Activated CD4-positive, alpha-beta T cell treated with anti-CD3 and anti-CD28 coated beads, Interleukin-2, amount 10 ng/mL, durations not matched to agents 7 days and 5 days (primary cell): ENCODE results near the gene CCDC178. TPM values are rescaled to one million over a fixed set of nuclear protein-coding genes. Genes with fewer than 3 reads are reported as not detected.
"Not testable (repeated sequence)": the region's sequence is repeated elsewhere in the genome, so short reads cannot be mapped to it uniquely, and the experiment has no call there.

Source experiments
- CTCF ChIA-PET: fragments of 350-600 bp; sonication (Branson Sonifier 250); formaldehyde crosslinking; loops from one replicate; lab custom pipeline; 2021; ENCODE audit warnings: antibody characterized with exemption; lab: Charles Lee
- POLR2A ChIA-PET: fragments of 350-600 bp; sonication (Branson Sonifier 250); formaldehyde crosslinking; loops from one replicate; lab custom pipeline; 2021; ENCODE audit warnings: antibody characterized with exemption; lab: Charles Lee
- DNase-seq: peaks from one replicate; pipeline ENCODE4 v3.0.0-alpha.2; 2020
- H3K27ac Mint-ChIP-seq: one replicate; pipeline ENCODE4 v1.8.0; 2021; ENCODE audit warnings: mild to moderate bottlenecking, moderate library complexity, mixed read lengths
- H3K27me3 Mint-ChIP-seq: one replicate; pipeline ENCODE4 v1.8.0; 2021; ENCODE audit warnings: mixed read lengths
- H3K36me3 Mint-ChIP-seq: one replicate; pipeline ENCODE4 v1.8.0; 2021; ENCODE audit warnings: low read depth, mixed read lengths
- H3K4me1 Mint-ChIP-seq: one replicate; pipeline ENCODE4 v1.8.0; 2021; ENCODE audit warnings: mixed read lengths
- H3K4me3 Mint-ChIP-seq: one replicate; pipeline ENCODE4 v1.8.0; 2021; ENCODE audit warnings: mild to moderate bottlenecking, moderate library complexity, mixed read lengths
- H3K9me3 Mint-ChIP-seq: one replicate; pipeline ENCODE4 v1.8.0; 2021; ENCODE audit warnings: mixed read lengths
- total RNA-seq, 2 experiments: library from RNA; stranded (reverse); gene quantifications; one replicate each; pipeline ENCODE4 v1.2.3, GENCODE V29; 2021

CCDC178 gene
- total RNA-seq, 2 experiments from 2014 or later = not detected

DNA sequence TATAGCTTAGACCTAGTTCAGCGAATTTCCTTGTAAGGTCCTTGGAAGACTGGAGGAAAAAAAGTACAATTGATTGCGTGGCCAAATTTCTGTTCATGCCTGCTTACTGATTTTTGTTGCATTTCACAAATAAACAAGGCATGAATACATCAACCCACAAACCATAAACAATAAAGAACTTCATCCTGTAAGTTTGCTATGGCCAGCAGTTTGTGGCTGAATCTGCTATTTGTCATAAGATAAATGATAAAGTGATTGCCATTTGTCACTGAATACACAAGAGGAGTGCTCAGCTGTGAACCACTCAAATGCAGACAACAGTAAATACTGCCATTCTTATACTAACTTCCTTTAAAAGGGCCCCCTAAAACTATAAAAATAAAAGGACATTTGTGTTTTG is 259.5 kb downstream of the CCDC178 start:
- no peaks in the 10 kb centered on the region for H3K36me3 Mint-ChIP-seq
- no peak overlapping the region for H3K4me3 Mint-ChIP-seq
- H3K9me3 Mint-ChIP-seq = no peaks in the 10 kb centered on the region
- ChIA-PET CTCF (no interaction called here), POLR2A (no interaction called here)
- no peak overlapping the region for H3K27ac Mint-ChIP-seq
- no peaks in the 10 kb centered on the region for H3K27me3 Mint-ChIP-seq
- DNase-seq = no peak
- H3K4me1 Mint-ChIP-seq = no peaks in the 10 kb centered on the region

DNA sequence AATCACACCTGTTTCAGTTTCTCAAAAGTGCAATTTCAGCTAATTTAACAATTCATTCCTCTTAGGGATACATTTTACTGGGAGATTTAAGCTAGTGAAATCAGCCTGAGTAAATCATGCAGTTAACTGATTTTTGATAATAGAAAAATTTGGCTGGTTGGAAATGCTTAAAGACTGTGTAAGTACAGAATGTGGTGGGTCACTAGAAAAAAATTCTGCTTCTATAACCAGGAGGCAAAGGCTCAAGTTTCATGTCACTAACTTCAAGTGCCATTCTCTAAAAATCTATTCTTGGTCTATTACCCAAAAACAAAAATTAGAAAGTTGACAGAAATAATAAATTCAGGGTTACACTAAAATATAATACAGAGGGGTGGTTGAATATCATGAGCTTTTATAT is 271.3 kb downstream of the CCDC178 start:
- Mint-ChIP-seq H3K27me3 (no peaks in the 10 kb centered on the region), H3K27ac (no peak overlapping the region), H3K4me3 (no peak overlapping the region), H3K36me3 (no peaks in the 10 kb centered on the region), H3K9me3 (peaks cover 2% of the 10 kb centered on the region), H3K4me1 (no peaks in the 10 kb centered on the region)
- DNase-seq = no peak
- POLR2A ChIA-PET = no interaction called here
- CTCF ChIA-PET = no interaction called here

DNA sequence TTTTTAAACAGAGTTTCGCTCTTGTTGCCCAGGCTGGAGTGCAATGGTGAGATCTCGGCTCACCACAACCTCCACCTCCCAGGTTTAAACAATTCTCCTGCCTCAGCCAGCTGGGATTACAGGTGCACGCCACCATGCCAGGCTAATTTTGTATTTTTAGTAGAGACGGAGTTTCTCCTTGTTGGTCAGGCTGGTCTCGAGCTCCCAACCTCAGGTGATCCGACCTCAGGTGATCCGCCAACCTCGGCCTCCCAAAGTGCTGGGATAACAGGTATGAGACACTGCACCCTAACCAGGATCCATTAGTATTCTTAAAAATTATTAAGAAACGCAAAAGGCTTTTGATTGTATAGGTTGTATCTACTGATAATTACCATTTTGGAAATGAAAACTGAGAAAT is 276.4 kb downstream of the CCDC178 start:
- H3K27ac Mint-ChIP-seq, H3K4me3 Mint-ChIP-seq, H3K4me1 Mint-ChIP-seq, H3K9me3 Mint-ChIP-seq, DNase-seq, POLR2A ChIA-PET, H3K27me3 Mint-ChIP-seq, H3K36me3 Mint-ChIP-seq, CTCF ChIA-PET: not testable (repeated sequence)

DNA sequence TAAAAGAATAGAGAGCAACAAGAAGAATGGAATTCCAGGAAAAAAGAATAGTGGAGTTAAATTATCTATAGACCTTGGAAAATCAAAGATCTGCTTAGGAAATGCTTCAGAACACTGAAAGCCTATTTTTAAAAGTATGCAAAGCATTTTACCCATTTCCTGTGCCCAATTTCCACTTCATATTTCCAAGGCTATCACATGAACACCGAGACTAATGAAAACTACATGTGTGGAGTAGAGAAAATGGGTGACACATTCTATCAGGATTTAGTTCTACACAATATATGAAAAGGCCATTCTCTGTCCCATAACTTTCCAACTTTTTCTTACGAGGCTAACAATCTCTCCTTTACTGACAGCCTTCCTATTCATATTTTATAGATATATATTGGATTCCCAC is 279.4 kb downstream of the CCDC178 start:
- Mint-ChIP-seq H3K4me3 (no peak overlapping the region), H3K4me1 (no peaks in the 10 kb centered on the region), H3K36me3 (no peaks in the 10 kb centered on the region), H3K27me3 (no peaks in the 10 kb centered on the region), H3K9me3 (peaks cover 6% of the 10 kb centered on the region), H3K27ac (no peak overlapping the region)
- ChIA-PET POLR2A (no interaction called here), CTCF (no interaction called here)
- no peak for DNase-seq

DNA sequence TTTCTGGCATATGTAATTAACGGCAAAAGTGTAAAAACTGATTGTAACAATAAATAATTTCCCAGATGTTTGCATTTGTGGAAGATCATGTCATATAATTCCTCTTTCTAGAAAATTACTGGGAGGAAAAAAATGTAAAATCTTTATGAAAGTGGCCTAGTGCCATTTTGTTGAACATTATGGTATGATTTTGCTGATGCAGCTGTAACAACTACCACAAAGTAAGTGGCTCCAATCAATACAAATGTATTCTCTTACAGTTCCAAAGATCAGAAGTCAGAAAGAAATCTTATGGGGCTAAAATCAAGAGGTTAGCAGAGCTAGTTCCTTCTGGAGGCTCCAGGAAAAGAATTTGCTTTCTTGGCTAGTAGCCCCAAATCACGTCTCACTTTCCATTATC is 281.4 kb downstream of the CCDC178 start:
- no peak overlapping the region for H3K4me3 Mint-ChIP-seq
- peaks cover 6% of the 10 kb centered on the region for H3K9me3 Mint-ChIP-seq
- no peaks in the 10 kb centered on the region for H3K4me1 Mint-ChIP-seq
- no peak for DNase-seq
- POLR2A ChIA-PET = no interaction called here
- no peaks in the 10 kb centered on the region for H3K36me3 Mint-ChIP-seq
- H3K27ac Mint-ChIP-seq = no peak overlapping the region
- CTCF ChIA-PET = no interaction called here
- no peaks in the 10 kb centered on the region for H3K27me3 Mint-ChIP-seq

DNA sequence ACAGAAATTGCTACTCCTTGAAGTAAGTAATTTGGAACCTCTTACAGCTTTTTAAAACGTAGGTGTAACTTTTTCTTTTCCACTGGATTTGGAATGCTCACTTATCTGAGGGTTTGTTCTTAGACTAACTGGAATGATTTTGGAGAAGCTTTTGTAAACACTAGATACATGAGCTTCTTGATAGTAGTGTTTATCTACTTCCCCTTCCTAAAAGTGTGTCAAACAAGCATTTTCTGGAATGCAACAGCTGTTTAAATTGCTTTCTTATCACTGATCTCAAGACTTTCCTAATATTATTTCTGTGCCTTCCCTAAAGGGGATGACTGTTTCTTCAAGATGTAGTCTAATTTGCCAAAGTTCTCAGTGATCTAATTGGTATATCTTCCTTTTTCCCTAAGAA is 282.6 kb downstream of the CCDC178 start:
- no peak overlapping the region for H3K4me3 Mint-ChIP-seq
- DNase-seq = no peak
- POLR2A ChIA-PET = no interaction called here
- H3K27me3 Mint-ChIP-seq = no peaks in the 10 kb centered on the region
- peaks cover 5% of the 10 kb centered on the region for H3K9me3 Mint-ChIP-seq
- CTCF ChIA-PET = no interaction called here
- no peaks in the 10 kb centered on the region for H3K4me1 Mint-ChIP-seq
- no peaks in the 10 kb centered on the region for H3K36me3 Mint-ChIP-seq
- no peak overlapping the region for H3K27ac Mint-ChIP-seq

DNA sequence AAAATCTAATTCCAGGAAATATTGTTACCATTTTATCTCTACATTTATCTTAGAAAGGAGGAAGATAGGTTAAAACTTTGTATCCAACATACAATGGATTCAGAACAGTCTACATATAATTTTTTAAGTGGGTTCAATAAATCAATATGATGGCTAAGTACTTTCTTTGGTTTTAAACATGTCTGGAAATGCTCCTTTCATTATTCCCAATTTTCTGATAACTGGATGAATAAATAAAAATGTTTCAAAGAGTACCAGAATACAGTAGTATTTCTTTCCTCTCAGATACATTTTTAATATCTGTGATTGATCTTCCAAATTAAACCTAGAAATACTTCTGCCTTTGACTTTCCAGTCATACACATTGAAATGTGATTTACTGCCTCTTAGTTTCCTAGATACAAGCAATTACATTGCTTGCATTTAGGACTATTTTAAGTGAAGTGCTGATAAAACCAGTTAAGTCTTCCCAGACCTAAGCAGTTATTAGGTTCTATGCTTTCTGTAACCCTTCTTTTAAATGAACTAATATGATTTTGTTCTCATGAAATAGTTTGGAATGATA is 283.5 kb downstream of the CCDC178 start:
- no peak for DNase-seq

DNA sequence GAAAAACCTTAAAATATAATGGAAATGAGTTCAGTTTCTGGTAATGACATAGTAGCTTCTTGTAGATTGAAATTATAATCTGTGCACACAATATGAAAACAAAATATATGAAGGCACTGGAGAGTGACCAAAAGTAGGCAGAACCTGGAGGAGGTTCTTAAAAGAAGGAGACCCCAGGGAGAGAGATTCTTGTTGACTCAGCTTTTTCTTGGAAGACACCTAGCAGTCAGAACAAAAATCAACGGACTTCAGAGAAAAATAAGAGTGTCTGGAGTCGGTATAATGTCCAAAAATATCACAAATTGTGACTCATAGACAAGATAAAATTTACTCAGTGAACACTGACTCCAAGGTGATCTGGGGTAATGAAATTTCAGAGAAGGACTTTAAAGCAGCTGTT is 286.5 kb downstream of the CCDC178 start:
- CTCF ChIA-PET = no interaction called here
- Mint-ChIP-seq H3K36me3 (no peaks in the 10 kb centered on the region), H3K4me3 (no peak overlapping the region), H3K4me1 (no peaks in the 10 kb centered on the region), H3K27ac (no peak overlapping the region), H3K27me3 (no peaks in the 10 kb centered on the region), H3K9me3 (peaks cover 3% of the 10 kb centered on the region)
- POLR2A ChIA-PET = no interaction called here
- DNase-seq = no peak

More for the DNA sequence above, 283.5 kb downstream of the CCDC178 start:
- CTCF ChIA-PET = no interaction called here
- Mint-ChIP-seq H3K27ac (no peak overlapping the region), H3K36me3 (no peaks in the 10 kb centered on the region), H3K4me3 (no peak overlapping the region), H3K9me3 (no peaks in the 10 kb centered on the region), H3K27me3 (no peaks in the 10 kb centered on the region), H3K4me1 (no peaks in the 10 kb centered on the region)
- POLR2A ChIA-PET = no interaction called here

DNA sequence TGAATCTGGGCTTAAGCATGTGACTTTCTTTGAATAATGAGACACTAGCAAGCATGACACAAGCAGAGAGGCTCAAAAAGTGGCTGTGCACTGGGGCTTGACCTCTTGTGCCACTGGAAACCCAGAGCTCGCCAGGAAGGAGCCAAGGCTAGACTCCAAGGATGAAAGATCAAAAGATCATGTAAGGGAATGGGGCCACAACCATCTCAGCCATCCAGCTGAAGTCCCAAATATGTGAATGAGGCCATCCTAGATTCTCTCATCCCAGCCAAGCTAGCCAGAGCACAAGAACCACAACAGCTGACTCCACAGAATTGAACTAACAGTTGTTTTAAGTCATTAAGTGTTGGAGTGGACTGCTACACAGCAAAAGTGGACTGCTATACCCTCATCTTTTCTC is 288.1 kb downstream of the CCDC178 start:
- H3K36me3 Mint-ChIP-seq = no peaks in the 10 kb centered on the region
- no peaks in the 10 kb centered on the region for H3K27me3 Mint-ChIP-seq
- no peak overlapping the region for H3K27ac Mint-ChIP-seq
- H3K4me1 Mint-ChIP-seq = no peaks in the 10 kb centered on the region
- no peak overlapping the region for H3K4me3 Mint-ChIP-seq
- H3K9me3 Mint-ChIP-seq = peaks cover 3% of the 10 kb centered on the region
- ChIA-PET POLR2A (no interaction called here), CTCF (no interaction called here)
- DNase-seq = no peak

DNA sequence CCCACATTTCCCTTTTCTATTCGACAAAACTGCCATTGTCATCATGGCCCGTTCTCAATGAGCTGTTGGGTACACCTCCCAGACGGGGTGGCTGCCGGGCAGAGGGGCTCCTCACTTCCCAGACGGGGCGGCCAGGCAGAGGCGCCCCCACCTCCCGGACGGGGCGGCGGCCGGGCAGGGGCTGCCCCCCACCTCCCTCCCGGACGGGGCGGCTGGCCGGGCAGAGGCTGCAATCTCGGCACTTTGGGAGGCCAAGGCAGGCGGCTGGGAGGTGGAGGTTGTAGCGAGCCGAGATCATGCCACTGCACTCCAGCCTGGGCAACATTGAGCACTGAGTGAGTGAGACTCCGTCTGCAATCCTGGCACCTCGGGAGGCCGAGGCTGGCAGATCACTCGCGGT is 292.7 kb downstream of the CCDC178 start:
- H3K9me3 Mint-ChIP-seq, H3K4me1 Mint-ChIP-seq, POLR2A ChIA-PET, H3K36me3 Mint-ChIP-seq, H3K4me3 Mint-ChIP-seq, DNase-seq, H3K27me3 Mint-ChIP-seq, CTCF ChIA-PET, H3K27ac Mint-ChIP-seq: not testable (repeated sequence)

DNA sequence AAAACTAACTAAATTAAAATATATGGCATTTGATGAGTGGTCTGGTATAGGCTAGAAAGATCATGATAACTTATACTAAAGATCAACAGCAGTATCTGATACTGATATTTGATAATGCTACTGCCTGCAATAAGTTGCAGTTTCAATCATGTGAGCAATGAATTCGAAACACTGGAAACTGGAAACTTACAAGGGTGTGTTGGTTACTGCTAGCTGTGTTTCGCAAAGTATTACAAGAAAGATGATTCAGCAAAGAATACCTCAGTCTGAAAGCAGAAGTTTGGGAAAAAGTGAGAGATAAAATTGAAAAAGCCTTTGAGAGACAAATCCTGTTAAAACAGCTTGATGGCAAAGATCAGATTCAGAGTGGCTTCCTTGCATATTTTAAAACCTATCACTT is 294.5 kb downstream of the CCDC178 start:
- H3K4me3 Mint-ChIP-seq = no peak overlapping the region
- ChIA-PET CTCF (no interaction called here), POLR2A (no interaction called here)
- H3K36me3 Mint-ChIP-seq = no peaks in the 10 kb centered on the region
- H3K27me3 Mint-ChIP-seq = no peaks in the 10 kb centered on the region
- peaks cover 10% of the 10 kb centered on the region for H3K9me3 Mint-ChIP-seq
- no peaks in the 10 kb centered on the region for H3K4me1 Mint-ChIP-seq
- DNase-seq = no peak
- H3K27ac Mint-ChIP-seq = no peak overlapping the region

DNA sequence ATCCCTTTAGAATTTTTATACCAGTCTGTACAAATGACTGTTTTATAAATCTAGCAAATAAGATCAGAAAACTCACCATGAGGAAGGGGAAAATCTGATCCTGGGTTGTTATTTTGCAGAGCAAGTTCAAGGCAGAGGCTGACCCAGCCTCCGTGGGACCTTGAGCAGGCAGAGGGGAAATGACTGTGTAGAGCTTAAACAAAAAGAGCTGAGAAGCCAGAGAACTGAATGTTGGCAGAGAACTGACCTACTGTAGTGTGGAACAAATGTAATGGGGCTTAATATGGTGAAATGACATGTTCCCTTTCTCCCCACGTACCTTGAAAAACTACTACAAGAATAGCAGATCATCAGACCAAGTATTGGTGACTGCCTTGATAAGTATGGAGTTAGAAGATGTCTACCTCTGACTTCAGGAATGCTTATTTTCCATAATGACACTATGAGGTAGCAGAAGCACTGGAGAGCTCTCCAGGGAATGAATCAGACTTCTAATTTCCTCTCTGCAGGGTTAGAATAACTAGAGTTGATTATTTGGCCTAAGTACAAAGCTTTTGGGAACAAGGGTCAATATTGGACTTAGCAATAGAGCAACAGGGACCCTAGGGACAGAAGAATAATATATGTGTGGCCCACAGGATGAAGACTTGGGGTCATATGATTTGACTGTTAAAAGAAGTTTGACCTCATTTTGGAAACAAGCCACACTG is 304.4 kb downstream of the CCDC178 start:
- CTCF ChIA-PET = interaction anchor here (0.6 kb wide), 1 partner anchor 662 kb away, joined by 3 read pairs; no protein-coding TSS in a partner anchor
- H3K4me3 Mint-ChIP-seq = no peak overlapping the region
- H3K4me1 Mint-ChIP-seq = no peaks in the 10 kb centered on the region
- no peak for DNase-seq
- H3K27me3 Mint-ChIP-seq = no peaks in the 10 kb centered on the region
- no peak overlapping the region for H3K27ac Mint-ChIP-seq
- H3K36me3 Mint-ChIP-seq = no peaks in the 10 kb centered on the region
- peaks cover 2% of the 10 kb centered on the region for H3K9me3 Mint-ChIP-seq
- POLR2A ChIA-PET = no interaction called here

DNA sequence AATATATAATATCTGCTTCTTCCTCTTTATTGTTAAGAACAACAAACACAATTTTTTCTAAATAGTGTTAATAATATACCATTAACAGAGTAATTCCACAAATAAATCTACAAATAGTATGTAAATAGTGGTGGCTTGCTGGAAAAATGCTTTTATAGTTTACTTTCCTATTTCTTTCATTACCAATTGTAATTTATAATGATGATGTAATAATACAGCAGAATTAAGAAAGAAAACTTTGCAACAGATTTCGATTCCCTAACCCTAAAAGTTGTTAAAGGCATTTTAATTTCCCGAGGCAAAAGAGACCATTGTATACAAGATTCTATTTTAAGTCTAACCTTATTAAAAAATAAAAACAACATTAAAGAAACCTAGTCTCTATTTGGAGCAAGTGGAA is 307.9 kb downstream of the CCDC178 start:
- no peaks in the 10 kb centered on the region for H3K36me3 Mint-ChIP-seq
- H3K4me1 Mint-ChIP-seq = no peaks in the 10 kb centered on the region
- no peak overlapping the region for H3K4me3 Mint-ChIP-seq
- H3K27ac Mint-ChIP-seq = no peak overlapping the region
- H3K9me3 Mint-ChIP-seq = no peaks in the 10 kb centered on the region
- CTCF ChIA-PET = no interaction called here
- no peak for DNase-seq
- POLR2A ChIA-PET = no interaction called here
- H3K27me3 Mint-ChIP-seq = no peaks in the 10 kb centered on the region

DNA sequence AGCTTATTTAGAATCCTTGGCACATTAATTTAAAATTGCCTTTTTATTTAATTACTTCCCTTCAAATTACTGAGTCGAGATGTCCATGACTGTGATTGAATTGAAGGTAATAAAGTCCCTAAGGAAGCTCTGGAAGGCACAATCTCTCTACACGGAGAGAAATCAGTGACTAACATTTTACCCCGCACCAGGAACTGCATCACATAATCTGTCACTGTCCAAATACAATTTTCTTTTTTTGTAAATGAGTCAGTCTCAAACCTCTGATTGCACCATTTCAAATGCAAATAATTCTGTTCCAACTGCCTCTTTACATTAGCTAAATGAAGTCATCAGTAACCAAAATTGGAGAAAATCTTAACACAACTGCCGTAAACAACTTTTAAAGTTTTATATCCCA is 311.9 kb downstream of the CCDC178 start:
- Mint-ChIP-seq H3K4me1 (no peaks in the 10 kb centered on the region), H3K27me3 (no peaks in the 10 kb centered on the region), H3K36me3 (no peaks in the 10 kb centered on the region), H3K4me3 (no peak overlapping the region), H3K27ac (no peak overlapping the region), H3K9me3 (no peaks in the 10 kb centered on the region)
- DNase-seq = no peak
- CTCF ChIA-PET = no interaction called here
- POLR2A ChIA-PET = no interaction called here
